ENCODE data around the gene GPR39.
"Not testable (repeated sequence)": the region's sequence is repeated elsewhere in the genome, so short reads cannot be mapped to it uniquely, and the experiment has no call there.

The GPR39 gene

DNA sequence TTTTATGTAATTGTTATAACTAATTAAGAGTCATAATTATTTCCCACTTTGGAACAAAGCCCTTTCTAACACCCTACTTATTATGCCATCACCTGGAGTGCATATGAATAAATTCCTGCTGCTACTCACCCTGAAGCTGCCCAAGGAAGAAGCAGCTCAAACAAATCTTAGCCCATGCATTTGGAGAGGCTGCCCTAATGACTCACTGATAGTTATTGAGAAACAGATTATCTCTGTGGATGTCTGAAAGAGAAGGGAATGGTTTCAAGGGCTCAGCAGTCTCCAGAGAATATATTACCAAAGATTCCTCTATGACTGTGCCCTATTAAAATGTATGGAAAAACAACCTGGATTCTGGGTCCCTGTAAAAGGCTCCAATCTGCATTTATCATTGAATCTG lies 81.0 kb downstream of the GPR39 start:
- DNase-seq (ENCODE audit: low spot score), result no peak

DNA sequence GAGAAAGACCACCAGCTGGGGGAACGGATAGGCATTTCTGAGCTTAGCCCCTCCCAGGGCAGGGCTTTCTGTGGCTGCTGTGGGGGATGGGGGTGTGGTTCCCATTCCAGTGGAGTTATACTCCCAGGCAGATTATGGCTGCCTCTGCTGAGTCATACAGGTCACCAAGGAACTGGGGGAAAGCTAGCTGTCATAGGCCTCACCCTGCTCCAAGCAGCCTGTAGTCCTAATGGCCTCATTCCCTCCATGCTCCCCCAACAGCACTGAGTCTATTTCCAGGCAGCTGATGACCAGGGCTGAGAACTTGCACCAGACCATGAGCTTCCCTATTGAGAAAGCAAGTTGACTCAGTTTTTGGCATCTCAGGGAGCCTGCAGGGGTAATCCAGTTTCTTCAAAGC lies 87.1 kb downstream of the GPR39 start:
- no peak for DNase-seq (ENCODE audit: low spot score)

DNA sequence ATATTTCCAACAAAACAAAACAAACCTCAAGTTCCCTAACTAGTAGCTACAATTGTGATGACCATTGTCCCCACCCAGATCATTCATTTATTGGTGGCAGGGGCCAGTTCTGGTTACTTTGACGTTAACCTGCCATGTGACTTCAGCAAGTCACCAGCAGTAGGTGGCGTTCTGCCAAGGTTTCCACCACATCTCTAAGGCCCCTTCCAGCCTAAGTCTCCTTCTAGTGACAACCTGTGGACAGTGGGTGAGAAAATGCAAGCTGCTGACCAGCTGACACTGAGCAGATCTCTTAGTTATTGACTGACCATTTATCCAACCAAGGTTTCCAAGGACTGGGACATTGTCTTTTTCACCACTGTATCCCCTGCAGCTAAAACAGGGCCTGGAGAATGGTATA lies 98.4 kb downstream of the GPR39 start:
- no peak for DNase-seq (ENCODE audit: low spot score)

DNA sequence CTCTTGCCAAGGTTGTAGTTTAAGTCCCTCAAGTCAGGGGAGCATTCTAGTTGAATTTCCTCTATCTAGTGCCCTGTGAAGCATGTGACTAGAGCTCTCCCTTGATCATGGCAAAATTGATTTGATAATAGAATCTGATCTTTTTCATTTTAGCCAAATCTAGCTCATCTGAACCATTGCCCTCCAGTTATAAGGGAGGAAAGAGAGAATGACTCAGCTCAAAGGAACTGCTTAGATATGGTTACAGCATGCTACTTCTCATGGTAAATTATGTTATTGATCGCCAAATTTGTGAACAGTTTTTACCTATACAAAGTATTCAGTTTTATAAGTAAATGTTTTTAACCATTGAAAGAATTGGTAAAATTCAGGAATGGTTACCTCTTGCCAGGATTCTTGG lies 100.8 kb downstream of the GPR39 start:
- DNase-seq (ENCODE audit: low spot score), result no peak

DNA sequence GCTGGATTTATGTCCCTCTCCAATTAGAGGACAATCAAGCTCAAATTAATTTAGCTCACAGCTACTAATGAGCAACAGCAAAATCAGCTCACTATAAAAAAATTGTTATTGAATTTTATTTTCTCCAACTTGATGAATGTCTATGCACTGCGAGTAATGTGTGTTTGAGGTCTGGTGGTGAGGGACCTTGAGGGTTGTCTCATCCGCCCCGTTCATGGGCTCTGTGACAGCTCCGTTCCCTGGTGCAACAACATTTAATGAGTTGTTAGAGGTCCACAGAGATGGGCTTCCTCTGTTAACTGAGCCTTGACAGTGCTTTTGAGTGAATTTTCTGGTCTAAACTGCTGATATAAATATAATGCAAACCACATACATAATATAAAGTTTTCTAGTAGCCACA lies 101.7 kb downstream of the GPR39 start:
- no peak for DNase-seq (ENCODE audit: low spot score)

DNA sequence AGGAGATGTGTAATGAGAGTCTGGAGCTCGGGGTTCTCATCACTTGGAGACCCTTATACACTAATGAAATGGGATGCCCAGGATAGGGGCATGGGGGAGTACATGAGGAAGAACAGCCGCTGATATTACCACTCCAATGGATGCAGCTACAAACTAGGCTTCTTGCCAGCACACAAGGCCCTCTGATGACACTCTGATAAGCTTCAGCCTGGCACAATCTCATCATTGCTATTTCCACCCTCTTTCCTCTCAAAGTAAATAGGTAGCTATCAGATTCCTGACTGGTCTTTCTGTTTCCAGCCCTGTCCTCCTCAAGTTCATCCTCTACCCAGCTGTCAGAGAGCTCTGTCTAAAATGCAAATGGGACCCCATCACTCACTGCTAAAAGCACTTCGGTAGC lies 103.0 kb downstream of the GPR39 start:
- DNase-seq (ENCODE audit: low spot score), result no peak

DNA sequence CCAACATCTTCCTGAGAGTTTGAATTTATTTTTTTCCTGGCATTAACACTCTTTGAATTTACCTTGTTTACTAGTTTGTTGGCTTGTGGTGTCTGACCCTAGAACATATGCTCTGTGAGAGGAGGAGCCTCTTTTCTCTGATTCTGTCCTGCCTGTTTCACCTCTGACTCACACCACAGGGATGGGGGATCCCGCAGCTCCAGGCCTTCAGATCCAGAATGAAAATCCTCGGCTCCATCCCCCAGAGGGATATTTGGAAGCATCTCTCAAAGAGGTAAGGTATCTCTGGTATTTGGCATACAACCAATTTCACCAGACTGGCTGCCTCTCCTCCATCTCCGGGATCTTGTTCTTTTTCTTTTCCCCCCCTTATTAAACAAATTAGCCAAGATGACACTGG lies 104.7 kb downstream of the GPR39 start:
- no peak for DNase-seq (ENCODE audit: low spot score)

DNA sequence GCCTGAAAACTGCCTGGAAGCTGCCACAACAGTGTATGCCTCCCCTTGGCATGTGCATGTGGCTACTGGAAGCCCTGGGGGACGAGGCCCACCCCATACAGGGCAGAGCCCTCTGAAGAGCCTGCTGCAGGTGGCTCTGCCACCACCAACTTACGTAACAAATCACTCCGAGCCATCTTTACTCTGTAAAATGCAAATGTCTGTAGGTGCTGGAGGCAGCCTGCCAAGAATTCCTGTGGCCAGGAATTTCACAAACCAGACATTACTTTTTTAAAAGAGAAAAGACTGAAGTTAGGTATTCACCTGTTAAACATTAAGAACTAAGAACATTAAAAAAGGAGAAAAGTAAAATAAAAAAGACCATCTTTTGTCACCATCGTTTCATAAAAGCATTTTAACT lies 106.3 kb downstream of the GPR39 start:
- no peak for DNase-seq (ENCODE audit: low spot score)

DNA sequence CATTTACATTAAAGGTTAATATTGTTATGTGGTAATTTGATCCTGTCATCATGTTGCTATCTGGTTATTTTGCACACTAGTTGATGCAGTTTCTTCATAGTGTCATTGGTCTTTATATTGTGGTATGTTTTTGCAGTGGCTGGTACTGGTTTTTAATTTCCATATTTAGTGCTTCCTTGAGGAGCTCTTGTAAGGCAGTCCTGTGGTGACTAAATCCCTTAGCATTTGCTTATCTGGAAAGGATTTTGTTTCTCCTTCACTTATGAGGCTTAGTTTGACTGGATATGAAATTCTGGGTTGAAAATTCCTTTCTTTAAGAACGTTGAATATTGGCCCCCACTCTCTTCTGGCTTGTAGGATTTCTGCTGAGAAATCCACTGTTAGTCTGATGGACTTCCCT lies 120.5 kb downstream of the GPR39 start:
- DNase-seq (ENCODE audit: low spot score), result not testable (repeated sequence)

DNA sequence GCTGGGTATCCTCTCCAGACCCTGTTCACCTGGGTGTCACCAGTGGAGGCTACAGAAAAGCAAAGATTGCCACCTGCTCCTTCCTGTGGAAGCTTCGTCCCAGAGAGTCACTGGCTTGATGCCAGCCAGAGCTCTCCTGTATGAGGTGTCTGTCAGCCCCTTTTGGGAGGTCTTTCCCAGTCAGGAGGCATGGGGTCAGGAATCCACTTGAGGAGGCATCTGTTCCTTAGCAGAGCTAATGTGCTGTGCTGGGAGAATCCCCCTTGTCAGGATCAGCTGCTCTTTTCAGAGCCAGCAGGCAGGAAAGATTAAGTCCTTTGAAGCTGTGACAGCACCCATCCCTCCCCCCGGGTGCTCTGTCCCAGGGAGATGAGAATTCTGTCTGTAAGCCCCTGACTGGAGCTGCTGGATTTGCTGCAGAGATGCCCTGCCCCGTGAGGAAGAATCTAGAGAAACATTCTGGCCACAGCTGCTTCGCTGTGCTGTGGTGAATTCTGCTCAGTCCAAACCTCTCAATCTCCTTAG lies 121.8 kb downstream of the GPR39 start:
- DNase-seq (ENCODE audit: low spot score), result no peak

DNA sequence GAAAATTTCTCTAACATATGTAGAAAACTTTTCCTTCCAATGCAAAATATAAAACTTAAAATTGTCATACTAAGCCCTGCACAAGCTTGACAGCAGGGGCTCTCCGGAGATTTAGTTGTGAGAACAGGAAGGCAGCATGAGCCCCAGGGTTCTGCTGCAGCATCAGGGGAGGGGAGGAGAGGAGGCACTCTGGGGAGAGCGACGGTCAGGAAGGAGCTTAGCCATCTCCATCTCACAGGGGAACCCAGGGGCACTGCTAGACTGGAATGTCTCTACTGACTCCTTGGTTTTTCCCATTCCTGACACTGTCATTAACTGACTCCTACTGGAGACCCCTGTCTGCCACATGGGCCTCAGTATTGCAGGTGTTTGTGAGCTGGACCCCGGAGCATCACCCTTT lies 123.6 kb downstream of the GPR39 start:
- DNase-seq (ENCODE audit: low spot score), result no peak

DNA sequence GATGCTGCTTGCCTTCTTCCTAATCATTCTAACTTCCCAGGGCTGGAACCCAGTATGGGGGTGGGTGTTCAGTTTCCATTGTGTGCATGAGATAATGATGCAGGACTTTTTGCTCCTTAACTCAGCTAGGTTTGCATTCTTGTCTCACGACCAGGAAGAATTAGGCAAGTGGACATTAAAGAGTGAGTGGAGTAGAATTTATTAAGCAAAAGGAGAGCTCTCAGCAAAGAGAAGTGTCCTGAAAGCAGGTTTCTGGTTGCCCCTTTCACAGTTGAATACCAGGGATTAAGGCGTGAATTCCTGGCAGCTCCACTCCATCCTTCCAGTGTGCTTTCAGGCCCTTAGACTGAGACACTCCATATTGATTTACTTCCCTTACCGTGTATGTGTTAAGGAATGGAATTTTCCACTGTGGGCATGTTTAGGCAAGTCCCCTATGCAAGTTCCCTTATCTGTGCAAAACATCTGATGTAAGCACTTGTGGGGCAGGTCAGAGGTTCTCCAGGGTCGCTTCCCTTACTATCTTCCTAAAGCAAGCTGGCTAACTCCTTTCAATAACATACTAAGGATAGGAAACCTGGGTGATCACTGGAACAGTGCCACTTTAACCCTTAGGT lies 126.5 kb downstream of the GPR39 start:
- no peak for DNase-seq (ENCODE audit: low spot score)

DNA sequence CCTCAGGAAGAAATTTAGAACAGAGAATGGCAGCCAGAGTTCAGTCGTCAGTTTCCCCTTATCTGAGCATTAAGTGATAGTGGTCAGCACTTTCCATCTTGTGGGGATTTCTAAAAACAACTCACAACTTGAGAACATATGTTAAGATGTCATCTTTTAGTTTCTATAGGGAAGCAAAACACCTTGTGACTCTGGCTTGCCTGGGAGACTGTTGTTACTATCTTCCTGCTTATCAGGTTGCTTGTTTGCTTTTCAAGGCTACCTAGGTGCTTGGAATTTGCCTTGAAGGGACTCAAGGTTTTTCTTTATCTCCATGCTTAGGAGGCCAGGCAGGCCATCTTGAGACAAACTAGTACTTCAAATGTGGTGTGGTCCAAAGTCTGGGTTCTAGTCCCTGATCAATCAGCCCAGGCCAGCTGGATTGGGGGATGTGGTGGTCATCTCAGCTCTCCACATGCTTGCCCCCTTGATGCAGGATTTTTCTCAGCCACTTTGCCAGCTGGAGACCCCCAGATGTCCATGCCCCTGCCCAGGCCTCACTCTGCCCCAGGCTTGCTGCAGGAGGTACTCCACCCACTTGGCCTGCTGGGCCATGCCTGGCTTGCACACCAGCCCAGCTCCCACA lies 127.5 kb downstream of the GPR39 start:
- DNase-seq (ENCODE audit: low spot score), result no peak

DNA sequence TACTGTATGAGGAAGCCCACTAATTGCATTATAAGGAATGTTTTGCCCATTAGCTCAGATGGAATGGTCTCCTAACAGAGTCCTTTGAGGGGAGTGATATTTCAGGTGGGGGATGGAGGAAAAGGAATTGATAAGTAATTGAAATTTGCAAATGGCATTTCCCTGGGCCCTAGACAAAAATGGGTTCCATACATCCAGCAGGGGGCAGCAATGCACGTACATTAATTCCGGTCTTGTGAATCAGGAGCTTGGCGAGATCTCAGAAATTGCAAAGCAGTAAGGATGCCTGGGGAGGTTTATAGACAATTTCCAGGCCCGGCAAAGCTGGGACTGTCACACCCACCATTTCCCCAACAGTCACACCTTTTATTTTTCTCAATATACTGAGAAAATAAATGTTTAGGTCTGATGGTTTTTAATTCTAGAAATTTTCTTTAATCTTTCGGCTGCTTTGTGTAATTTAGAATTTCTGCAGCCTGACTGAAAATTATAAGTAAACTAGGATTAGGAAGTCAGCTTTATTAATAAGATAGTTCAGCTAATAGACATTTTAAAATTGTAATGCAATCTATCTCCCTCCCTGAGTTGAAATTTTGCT lies 130.6 kb downstream of the GPR39 start:
- peak; percentile 54 for DNase-seq (ENCODE audit: low spot score)

DNA sequence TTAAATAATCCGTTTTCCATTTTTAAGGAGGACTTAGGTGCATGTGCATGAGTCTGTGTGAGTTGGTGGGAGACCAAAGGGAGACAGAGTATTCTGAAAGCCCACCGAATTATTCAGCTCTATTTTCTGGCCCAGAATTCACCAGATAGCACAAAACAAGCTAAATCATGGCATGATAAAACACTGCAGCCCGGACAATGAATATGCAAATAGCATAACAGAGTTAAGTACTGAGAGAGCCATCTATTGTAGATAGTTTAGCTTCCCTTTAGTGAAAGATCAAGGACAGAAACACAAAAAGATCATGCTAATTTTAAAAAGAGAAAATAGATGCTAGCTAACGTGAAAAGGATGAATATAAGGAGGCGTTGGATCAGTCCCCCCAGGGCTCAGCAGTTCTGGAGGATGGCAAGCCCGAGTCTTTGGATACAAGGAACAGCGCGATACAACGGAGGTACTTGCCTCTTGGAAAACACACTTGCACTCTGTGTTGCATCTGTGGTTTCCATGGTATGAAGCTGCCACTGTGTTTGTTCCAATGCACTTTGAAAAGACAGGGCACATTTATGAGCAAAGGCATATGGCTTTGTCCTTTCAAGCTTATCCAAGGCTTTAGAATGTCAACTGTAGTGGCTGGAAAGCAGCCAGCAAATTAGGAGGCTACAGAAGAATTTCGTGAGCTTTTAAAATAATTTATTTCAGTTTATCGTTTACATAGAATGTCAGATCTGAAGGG lies 133.5 kb downstream of the GPR39 start:
- DNase-seq (ENCODE audit: low spot score), result no peak

DNA sequence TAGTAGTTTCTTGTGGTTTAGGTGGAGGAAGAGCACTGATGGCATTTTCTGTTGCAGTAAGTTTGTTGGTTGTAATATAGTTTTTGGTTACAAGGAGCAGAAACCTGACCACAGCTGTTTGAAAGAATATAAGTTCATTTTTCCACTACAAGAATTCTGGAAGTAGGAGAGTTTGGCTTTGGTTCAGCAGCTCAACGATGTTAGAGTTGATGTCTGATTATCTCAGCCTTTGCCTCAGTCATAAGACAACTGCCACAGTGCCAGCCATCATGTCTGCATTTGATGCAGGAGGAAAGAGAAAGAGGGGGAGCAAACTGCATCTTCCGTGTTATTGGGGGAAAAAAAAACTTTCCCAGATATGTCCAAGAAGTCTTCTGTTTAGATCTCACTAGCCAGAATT lies 134.3 kb downstream of the GPR39 start:
- no peak for DNase-seq (ENCODE audit: low spot score)

DNA sequence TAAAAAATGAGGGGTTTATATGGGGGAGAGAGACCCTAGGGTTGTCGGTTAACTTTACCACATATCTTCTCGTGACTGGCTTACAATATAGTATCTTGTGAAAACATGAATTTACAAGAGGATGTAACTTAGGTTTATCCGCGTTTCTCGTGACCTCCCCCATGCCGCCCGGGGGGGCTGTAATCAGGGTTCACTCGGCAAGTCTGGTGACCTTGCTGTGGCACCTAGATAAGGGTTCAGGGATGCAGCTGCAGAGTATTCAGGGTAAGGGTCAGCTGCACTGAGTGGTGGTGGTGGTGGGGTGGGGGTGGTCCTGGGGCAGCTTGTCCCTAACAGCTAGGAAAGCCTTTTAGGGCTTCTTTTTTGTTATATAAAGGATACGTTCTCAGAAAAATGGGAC lies 141.1 kb downstream of the GPR39 start:
- DNase-seq (ENCODE audit: low spot score), result no peak

DNA sequence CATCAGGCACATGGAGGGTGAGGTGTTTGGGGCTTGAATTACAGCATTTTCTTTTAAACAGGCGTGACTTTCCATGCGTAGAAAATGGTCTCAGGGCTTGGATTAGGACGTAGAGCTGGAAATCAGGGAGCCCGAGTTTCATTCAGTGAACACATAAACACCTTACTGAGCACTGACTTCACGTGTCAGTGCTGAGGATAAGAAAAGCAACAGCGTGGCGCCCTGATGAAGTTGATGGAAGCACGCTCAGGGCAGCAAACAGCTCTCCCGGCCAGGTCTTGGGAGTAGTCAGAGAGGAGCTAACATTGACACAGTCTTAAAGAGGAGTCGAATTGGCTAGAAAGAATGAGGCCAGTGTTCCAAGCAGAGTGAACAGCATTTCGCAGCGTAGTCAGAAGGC lies 142.7 kb downstream of the GPR39 start:
- no peak for DNase-seq (ENCODE audit: low spot score)

DNA sequence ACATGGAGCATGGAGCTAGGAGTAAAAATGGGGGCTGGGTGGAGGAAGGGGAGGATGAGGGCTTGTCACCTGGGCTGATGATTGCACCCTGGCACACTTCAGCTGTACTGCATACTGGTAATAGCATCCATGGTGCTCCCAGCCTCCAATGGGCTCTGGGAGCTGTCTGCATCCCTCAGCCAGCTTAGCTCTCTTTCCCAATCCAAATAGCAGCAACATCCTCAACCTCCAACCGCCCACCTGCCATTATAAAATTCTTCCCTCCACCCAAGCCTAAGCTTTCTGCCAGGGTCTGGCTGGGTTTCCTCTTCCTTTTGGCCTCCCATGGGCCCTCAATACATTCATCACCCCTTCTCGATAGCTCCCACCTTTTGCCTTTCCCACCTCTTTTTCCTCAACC lies 143.3 kb downstream of the GPR39 start:
- no peak for DNase-seq (ENCODE audit: low spot score)

DNA sequence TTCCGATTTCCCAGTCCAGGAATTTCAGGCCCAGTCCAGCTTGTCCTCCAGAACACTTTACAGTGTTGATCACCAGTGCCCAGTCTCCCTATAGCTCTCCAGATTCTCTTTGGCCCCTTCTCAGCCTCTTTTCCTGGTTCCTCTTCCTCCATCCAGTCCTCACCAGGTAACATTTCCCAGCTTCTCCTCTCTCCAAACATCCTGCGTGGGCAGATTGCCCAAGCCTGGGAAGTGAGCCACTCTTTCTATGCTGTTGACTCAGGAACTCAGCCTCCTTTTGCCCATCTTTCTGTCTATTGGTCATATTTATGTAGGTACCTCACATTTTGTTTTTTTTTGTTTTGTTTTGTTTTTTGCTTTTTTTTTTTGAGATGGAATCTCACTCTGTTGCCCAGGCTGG lies 144.0 kb downstream of the GPR39 start:
- no peak for DNase-seq (ENCODE audit: low spot score)

DNA sequence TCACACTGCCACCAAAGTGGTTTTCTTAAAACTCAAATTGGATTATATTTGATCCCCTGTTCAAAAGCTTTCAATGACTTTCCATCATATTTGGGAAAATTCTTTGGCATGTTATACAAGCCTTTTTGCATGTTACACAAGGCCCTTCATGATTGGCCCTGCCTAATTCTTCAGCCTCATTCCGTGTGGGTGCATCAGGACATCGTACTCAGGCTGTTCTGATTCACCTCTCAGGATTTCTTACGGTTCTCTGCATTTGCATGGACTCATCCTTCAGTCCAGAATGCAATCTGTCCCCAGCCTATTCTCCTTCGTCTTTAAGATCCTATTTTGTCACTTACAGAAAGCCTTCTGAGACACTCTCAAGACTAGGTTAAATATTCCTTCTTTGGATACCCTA lies 145.6 kb downstream of the GPR39 start:
- no peak for DNase-seq (ENCODE audit: low spot score)

DNA sequence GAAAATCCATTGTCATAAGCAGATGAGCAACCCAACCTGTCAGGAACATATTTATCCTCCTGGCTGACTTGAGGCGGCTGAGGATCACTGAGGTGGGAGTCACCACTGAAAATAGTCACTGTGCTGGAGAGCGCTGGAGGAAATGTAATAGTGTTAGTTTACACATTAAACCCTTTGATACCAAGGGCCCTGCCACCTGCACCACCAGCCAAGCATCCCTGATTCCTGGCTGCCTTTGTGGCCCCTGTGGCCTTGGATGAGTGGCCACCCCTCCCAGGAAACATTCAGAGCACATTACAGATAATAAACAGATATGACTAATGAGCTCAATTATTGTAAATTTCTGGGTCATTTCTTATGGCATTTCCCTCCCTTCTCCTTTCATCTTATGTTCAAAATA lies 147.5 kb downstream of the GPR39 start:
- DNase-seq (ENCODE audit: low spot score), result no peak

DNA sequence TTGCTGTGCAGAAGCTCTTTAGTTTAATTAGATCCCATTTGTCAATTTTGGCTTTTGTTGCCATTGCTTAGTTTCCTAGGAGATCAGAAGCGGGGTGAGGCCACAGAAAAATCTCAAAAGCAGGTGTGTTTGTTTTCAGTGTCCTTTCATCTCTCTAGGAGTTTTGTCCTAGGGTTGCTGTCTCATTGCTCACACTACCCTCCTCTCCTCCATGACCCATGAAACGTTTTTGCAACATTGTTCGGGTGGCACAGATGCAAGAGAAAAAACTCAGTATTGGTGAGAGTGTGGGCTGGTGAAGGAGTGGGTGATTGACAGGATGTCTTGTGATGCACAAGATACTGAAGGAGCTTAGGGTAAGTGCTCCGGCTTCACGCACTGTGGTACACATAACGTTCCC lies 149.8 kb downstream of the GPR39 start:
- DNase-seq (ENCODE audit: low spot score), result no peak

Data from activated CD4-positive, alpha-beta T cell treated with anti-CD3 and anti-CD28 coated beads, Interleukin-2, Interleukin-4, amounts not matched to agents 100 ng/mL and 50 ng/mL, durations not matched to agents 16 hours and 8 hours (primary cell).